OCI-LY3 (cell line): ENCODE results near the gene FAM13B.

Source experiments
- H2AFZ ChIP-seq: fragments of 200-600, 300-600 bp; shearing (Covaris generic); 2 replicates; pipeline ENCODE4 v1.6.0; 2014; ENCODE audit warnings: antibody characterized with exemption, low read depth, low read length
- H3K27ac ChIP-seq: fragments of 200-600, 300-600 bp; sonication (generic); 2 replicates; pipeline ENCODE4 v1.5.1; 2014; ENCODE audit warnings: mild to moderate bottlenecking, low read length, moderate library complexity, mixed read lengths
- H3K27me3 ChIP-seq: fragments of 200-600, 300-600 bp; sonication (generic); 2 replicates; pipeline ENCODE4 v1.6.1; 2014; ENCODE audit warnings: low read depth, low read length, mixed read lengths
- H3K36me3 ChIP-seq: fragments of 200-600, 300-600 bp; sonication (generic); replicated peaks from 2 replicates; pipeline ENCODE3; 2014; ENCODE audit warnings: low read depth, low read length, mixed read lengths
- H3K4me1 ChIP-seq: fragments of 300-600, 200-600 bp; sonication (generic); 2 replicates; pipeline ENCODE4 v1.6.1; 2014; ENCODE audit warnings: low read length, mixed read lengths
- H3K4me2 ChIP-seq: fragments of 200-600, 300-600 bp; sonication (generic); 2 replicates; pipeline ENCODE4 v1.6.1; 2014; ENCODE audit warnings: low read length, mixed read lengths
- H3K4me3 ChIP-seq: fragments of 300-600, 200-600 bp; sonication (generic); 2 replicates; pipeline ENCODE4 v1.5.1; 2014; ENCODE audit warnings: antibody characterized with exemption, mild to moderate bottlenecking, low read length, moderate library complexity
- H3K79me2 ChIP-seq: fragments of 300-600, 200-600 bp; shearing (Covaris generic); 2 replicates; pipeline ENCODE4 v1.6.1; 2014; ENCODE audit warnings: mild to moderate bottlenecking, low read length, mixed read lengths
- H3K9ac ChIP-seq: fragments of 300-600, 200-600 bp; shearing (Covaris generic); 2 replicates; pipeline ENCODE4 v1.6.0; 2014; ENCODE audit warnings: mild to moderate bottlenecking, low read length, moderate library complexity
- H3K9me3 ChIP-seq: fragments of 200-600, 300-600 bp; shearing (Covaris generic); 2 replicates; pipeline ENCODE4 v1.6.1; 2014; ENCODE audit warnings: low read length, mixed read lengths; ENCODE audit not compliant: insufficient read depth
- H4K20me1 ChIP-seq: fragments of 200-600, 300-600 bp; sonication (generic); 2 replicates; pipeline ENCODE4 v1.6.1; 2016; ENCODE audit warnings: low read length, mixed read lengths; ENCODE audit not compliant: insufficient read depth
- EZH2phosphoT487 ChIP-seq: fragments of 200-600 bp; shearing (Covaris generic); IDR thresholded peaks from 2 replicates; pipeline ENCODE4 v1.6.1; 2018; ENCODE audit warnings: antibody characterized with exemption, mixed run types, low read depth
- TF ChIP-seq, protein P1 (sequence below): fragments of 200-600, 300-600 bp; sonication (generic); IDR thresholded peaks from 2 replicates; pipeline ENCODE4 v1.5.1; 2014; ENCODE audit warnings: antibody characterized with exemption, low read length, low read depth

FAM13B gene

GRCh38 chr5:137901011-137901817, 131.7 kb downstream of the FAM13B start:
- H3K36me3 ChIP-seq: no peaks in the 10 kb centered on the region
- H3K27me3 ChIP-seq: no peaks in the 10 kb centered on the region
- H3K4me2 ChIP-seq: no peak overlapping the region
- H3K27ac ChIP-seq: no peak overlapping the region
- H3K4me1 ChIP-seq: peaks cover 4% of the 10 kb centered on the region
- H4K20me1 ChIP-seq: no peaks in the 10 kb centered on the region
- no peak overlapping the region for H2AFZ ChIP-seq
- no peaks in the 10 kb centered on the region for H3K9me3 ChIP-seq
- no peaks in the 10 kb centered on the region for H3K79me2 ChIP-seq
- no peak for TF ChIP-seq EZH2phosphoT487
- TF ChIP-seq, protein P1, sequence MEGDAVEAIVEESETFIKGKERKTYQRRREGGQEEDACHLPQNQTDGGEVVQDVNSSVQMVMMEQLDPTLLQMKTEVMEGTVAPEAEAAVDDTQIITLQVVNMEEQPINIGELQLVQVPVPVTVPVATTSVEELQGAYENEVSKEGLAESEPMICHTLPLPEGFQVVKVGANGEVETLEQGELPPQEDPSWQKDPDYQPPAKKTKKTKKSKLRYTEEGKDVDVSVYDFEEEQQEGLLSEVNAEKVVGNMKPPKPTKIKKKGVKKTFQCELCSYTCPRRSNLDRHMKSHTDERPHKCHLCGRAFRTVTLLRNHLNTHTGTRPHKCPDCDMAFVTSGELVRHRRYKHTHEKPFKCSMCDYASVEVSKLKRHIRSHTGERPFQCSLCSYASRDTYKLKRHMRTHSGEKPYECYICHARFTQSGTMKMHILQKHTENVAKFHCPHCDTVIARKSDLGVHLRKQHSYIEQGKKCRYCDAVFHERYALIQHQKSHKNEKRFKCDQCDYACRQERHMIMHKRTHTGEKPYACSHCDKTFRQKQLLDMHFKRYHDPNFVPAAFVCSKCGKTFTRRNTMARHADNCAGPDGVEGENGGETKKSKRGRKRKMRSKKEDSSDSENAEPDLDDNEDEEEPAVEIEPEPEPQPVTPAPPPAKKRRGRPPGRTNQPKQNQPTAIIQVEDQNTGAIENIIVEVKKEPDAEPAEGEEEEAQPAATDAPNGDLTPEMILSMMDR: no peak
- H3K4me3 ChIP-seq: no peak overlapping the region
- no peak overlapping the region for H3K9ac ChIP-seq

GRCh38 chr5:137899493-137899892, 133.4 kb downstream of the FAM13B start:
- H3K9me3 ChIP-seq: no peaks in the 10 kb centered on the region
- H2AFZ ChIP-seq: no peak overlapping the region
- H3K4me3 ChIP-seq: no peak overlapping the region
- H3K79me2 ChIP-seq: no peaks in the 10 kb centered on the region
- H3K27me3 ChIP-seq: no peaks in the 10 kb centered on the region
- no peak overlapping the region for H3K4me2 ChIP-seq
- H3K4me1 ChIP-seq: peaks cover 4% of the 10 kb centered on the region
- TF ChIP-seq, protein P1: no peak
- no peak for TF ChIP-seq EZH2phosphoT487
- H4K20me1 ChIP-seq: no peaks in the 10 kb centered on the region
- H3K36me3 ChIP-seq: no peaks in the 10 kb centered on the region
- no peak overlapping the region for H3K27ac ChIP-seq
- H3K9ac ChIP-seq: no peak overlapping the region

GRCh38 chr5:137896560-137896959, 136.3 kb downstream of the FAM13B start:
- TF ChIP-seq, protein P1: no peak
- no peak for TF ChIP-seq EZH2phosphoT487
- Histone ChIP-seq H2AFZ (no peak overlapping the region), H3K9me3 (no peaks in the 10 kb centered on the region), H4K20me1 (no peaks in the 10 kb centered on the region), H3K4me3 (no peak overlapping the region), H3K27me3 (no peaks in the 10 kb centered on the region), H3K27ac (no peak overlapping the region), H3K79me2 (no peaks in the 10 kb centered on the region), H3K9ac (no peak overlapping the region), H3K36me3 (no peaks in the 10 kb centered on the region), H3K4me1 (peaks cover 4% of the 10 kb centered on the region), H3K4me2 (no peak overlapping the region)

GRCh38 chr5:137894586-137894985, 138.3 kb downstream of the FAM13B start:
- Histone ChIP-seq H3K4me1 (peaks cover 6% of the 10 kb centered on the region), H3K27me3 (no peaks in the 10 kb centered on the region), H3K9me3 (no peaks in the 10 kb centered on the region), H3K9ac (no peak overlapping the region), H4K20me1 (no peaks in the 10 kb centered on the region), H3K4me2 (no peak overlapping the region), H3K36me3 (no peaks in the 10 kb centered on the region), H2AFZ (no peak overlapping the region), H3K79me2 (no peaks in the 10 kb centered on the region), H3K27ac (no peak overlapping the region), H3K4me3 (no peak overlapping the region)
- TF ChIP-seq EZH2phosphoT487: no peak
- TF ChIP-seq, protein P1: no peak
